H1 (cell line): Measurements from ENCODE around the gene NIPAL4. TPM values are rescaled to one million over a fixed set of nuclear protein-coding genes. Genes with fewer than 3 reads are reported as not detected.

Experiments used
- CTCF ChIA-PET: fragments of 300-600 bp; sonication (Branson Sonifier 250); formaldehyde crosslinking; loops from one replicate; lab custom pipeline; 2021; ENCODE audit not compliant: partially characterized antibody; lab: Charles Lee
- POLR2A ChIA-PET: fragments of 300-600 bp; sonication (Branson Sonifier 250); formaldehyde crosslinking; loops from one replicate; lab custom pipeline; 2021; ENCODE audit warnings: inconsistent platforms; ENCODE audit not compliant: partially characterized antibody; lab: Charles Lee
- DNase-seq, 2 experiments: peaks; one replicate each; pipeline versions ENCODE4 v3.0.0 to v3.0.0-alpha.2; 2010 to 2022; ENCODE audit warnings: low spot score in 2 of 2, low read depth in 1 of 2, mixed read lengths in 1 of 2
- FAIRE-seq: peaks from 2 replicates; lab custom pipeline; 2011; peaks lifted over from hg19 to GRCh38; lab: Jason Lieb, UNC
- H2AFZ ChIP-seq: 2 replicates; pipeline ENCODE4 v1.8.1; 2012; ENCODE audit warnings: low read length, inconsistent platforms
- H2AK5ac ChIP-seq: 2 replicates; pipeline ENCODE4 v1.6.1; 2013; ENCODE audit warnings: low read depth, low read length
- H2BK120ac ChIP-seq: replicated peaks from 2 replicates; pipeline ENCODE3; 2013; ENCODE audit warnings: low read depth, low read length, inconsistent platforms
- H2BK12ac ChIP-seq: 2 replicates; pipeline ENCODE4 v1.6.1; 2013; ENCODE audit warnings: low read depth, low read length
- H2BK15ac ChIP-seq: 2 replicates; pipeline ENCODE4 v1.6.1; 2013; ENCODE audit warnings: low read length
- H2BK20ac ChIP-seq: 2 replicates; pipeline ENCODE4 v1.6.1; 2013; ENCODE audit warnings: low read length
- H2BK5ac ChIP-seq: 2 replicates; pipeline ENCODE4 v1.6.1; 2013; ENCODE audit warnings: low read depth, low read length
- H3K14ac ChIP-seq: 2 replicates; pipeline ENCODE4 v1.6.1; 2013; ENCODE audit warnings: inconsistent platforms; ENCODE audit not compliant: insufficient read length
- H3K18ac ChIP-seq: 2 replicates; pipeline ENCODE4 v1.6.1; 2013; ENCODE audit warnings: low read length; ENCODE audit errors: extremely low read depth
- H3K23ac ChIP-seq: 2 replicates; pipeline ENCODE4 v1.6.1; 2013; ENCODE audit warnings: inconsistent platforms; ENCODE audit not compliant: insufficient read length
- H3K23me2 ChIP-seq: 2 replicates; pipeline ENCODE4 v1.6.1; 2013; ENCODE audit warnings: low read depth, low read length
- H3K27ac ChIP-seq: 2 replicates; pipeline ENCODE4 v1.6.1; 2011; ENCODE audit warnings: low read depth, low read length, inconsistent platforms
- H3K27me3 ChIP-seq, 4 experiments: replicated peaks in 1 of 4; 1 replicate in 1 of 4; 2 replicates in 3 of 4; pipeline versions ENCODE4 v1.6.1 to v1.8.1; 2011 to 2013; ENCODE audit warnings: low read length in 3 of 4, mild to moderate bottlenecking in 3 of 4, inconsistent platforms in 2 of 4, mixed read lengths in 2 of 4, moderate library complexity in 1 of 4; ENCODE audit not compliant: control insufficient read depth in 3 of 4, insufficient read depth in 3 of 4; ENCODE audit errors: extremely low read depth in 1 of 4
- H3K36me3 ChIP-seq, 4 experiments: 2 replicates each; pipeline versions ENCODE4 v1.6.1 to v1.8.1; 2011 to 2013; ENCODE audit warnings: mild to moderate bottlenecking in 4 of 4, low read length in 3 of 4, moderate library complexity in 2 of 4, control low read depth in 1 of 4, inconsistent platforms in 1 of 4; ENCODE audit not compliant: insufficient read depth in 4 of 4, control insufficient read depth in 2 of 4
- H3K4ac ChIP-seq: replicated peaks from 2 replicates; pipeline ENCODE3; 2013; ENCODE audit warnings: low read length, low read depth, mixed read lengths, inconsistent platforms; ENCODE audit not compliant: insufficient read length
- H3K4me1 ChIP-seq, 4 experiments: replicated peaks in 1 of 4; 1 replicate in 1 of 4; 2 replicates in 3 of 4; pipeline versions ENCODE4 v1.6.1 to v1.8.1; 2011 to 2013; ENCODE audit warnings: low read length in 3 of 4, inconsistent platforms in 2 of 4, mixed read lengths in 1 of 4; ENCODE audit not compliant: insufficient read depth in 4 of 4, control insufficient read depth in 3 of 4
- H3K4me2 ChIP-seq, 2 experiments: 2 replicates each; pipeline versions ENCODE4 v1.6.1 to v1.8.1; 2011 to 2013; ENCODE audit warnings: low read depth in 2 of 2, low read length in 2 of 2, control low read depth in 1 of 2, inconsistent platforms in 1 of 2, mild to moderate bottlenecking in 1 of 2; ENCODE audit not compliant: insufficient read depth in 1 of 2
- H3K4me3 ChIP-seq, 4 experiments: fragments of 200-600, 300-600 bp in 1 of 4; sonication (generic), shearing (Covaris generic), sonication (Bioruptor Twin) in 1 of 4; 2 replicates each; pipeline versions ENCODE4 v1.5.1 to v1.8.1; 2011 to 2016; ENCODE audit warnings: low read length in 4 of 4, low read depth in 3 of 4, control low read depth in 2 of 4, inconsistent platforms in 2 of 4, mild to moderate bottlenecking in 2 of 4, mixed read lengths in 1 of 4, moderate library complexity in 1 of 4; ENCODE audit not compliant: insufficient read depth in 2 of 4; ENCODE audit errors: extremely low read depth in 1 of 4
- H3K56ac ChIP-seq: replicated peaks from 2 replicates; pipeline ENCODE3; 2013; ENCODE audit warnings: low read depth, mild to moderate bottlenecking, mixed read lengths, low read length, inconsistent platforms; ENCODE audit not compliant: insufficient read length
- H3K79me1 ChIP-seq: 2 replicates; pipeline ENCODE4 v1.6.1; 2013; ENCODE audit warnings: low read depth, low read length, control low read depth
- H3K79me2 ChIP-seq, 2 experiments: 2 replicates each; pipeline versions ENCODE4 v1.6.1 to v1.8.1; 2012 to 2013; ENCODE audit warnings: low read length in 2 of 2, mild to moderate bottlenecking in 2 of 2, inconsistent platforms in 1 of 2; ENCODE audit not compliant: insufficient read depth in 2 of 2, control insufficient read depth in 1 of 2
- H3K9ac ChIP-seq, 4 experiments: replicated peaks in 1 of 4; 1 replicate in 1 of 4; 2 replicates in 3 of 4; pipeline versions ENCODE4 v1.6.1 to v1.8.1; 2011 to 2013; ENCODE audit warnings: low read depth in 3 of 4, low read length in 3 of 4, control low read depth in 2 of 4, mild to moderate bottlenecking in 2 of 4, moderate library complexity in 2 of 4, inconsistent platforms in 1 of 4; ENCODE audit errors: extremely low read depth in 1 of 4
- H3K9me3 ChIP-seq, 2 experiments: 2 replicates each; pipeline versions ENCODE4 v1.6.1 to v1.8.1; 2012 to 2013; ENCODE audit warnings: mild to moderate bottlenecking in 2 of 2, moderate library complexity in 2 of 2, control low read depth in 1 of 2, inconsistent platforms in 1 of 2, low read depth in 1 of 2, low read length in 1 of 2, mixed read lengths in 1 of 2; ENCODE audit not compliant: insufficient read depth in 2 of 2
- H4K20me1 ChIP-seq, 2 experiments: replicated peaks in 1 of 2; 2 replicates each; pipeline versions ENCODE3 to v1.8.1; 2011 to 2013; ENCODE audit warnings: inconsistent platforms in 2 of 2, low read length in 2 of 2, mild to moderate bottlenecking in 1 of 2; ENCODE audit not compliant: insufficient read depth in 2 of 2, control insufficient read depth in 1 of 2
- H4K5ac ChIP-seq: 2 replicates; pipeline ENCODE4 v1.6.1; 2013; ENCODE audit warnings: low read length, low read depth, mixed read lengths, inconsistent platforms; ENCODE audit not compliant: insufficient read length
- H4K8ac ChIP-seq: 2 replicates; pipeline ENCODE4 v1.8.0; 2013; ENCODE audit warnings: mild to moderate bottlenecking, moderate library complexity, low read length, inconsistent platforms; ENCODE audit not compliant: insufficient read depth; ENCODE audit errors: extremely low read depth
- H4K91ac ChIP-seq: replicated peaks from 2 replicates; pipeline ENCODE3; 2013; ENCODE audit warnings: low read length, mixed read lengths, inconsistent platforms; ENCODE audit not compliant: insufficient read length
- KDM5A ChIP-seq: fragments of 200-600 bp; IDR thresholded peaks from 2 replicates; pipeline ENCODE4 v1.7.1; 2012; ENCODE audit warnings: mild to moderate bottlenecking, low read length, inconsistent platforms, mixed read lengths
- WGBS, 2 experiments: shearing (Covaris generic) in 1 of 2; methylation state at CpG; one replicate each; pipeline versions ENCODE4 v1.1.6 to v1.1.7; 2013 to 2015; ENCODE audit warnings: low lambda C conversion rate in 2 of 2, mixed read lengths in 2 of 2, inconsistent platforms in 1 of 2, low coverage in 1 of 2, missing lambda C conversion rate in 1 of 2; ENCODE audit not compliant: insufficient replicate concordance in 2 of 2, insufficient coverage in 1 of 2, insufficient read length in 1 of 2; ENCODE audit errors: extremely low coverage in 1 of 2, missing lambda C conversion rate in 1 of 2; 5-methylcytosine and 5-hydroxymethylcytosine counted together
- polyA plus RNA-seq, 7 experiments: library from polyadenylated mRNA; depleted of rRNA in 3 of 7; stranded (reverse) in 5 of 7; unstranded in 2 of 7; fragments of >200 nt in 5 of 7; fragments of 200-250 nt in 2 of 7; gene quantifications; 1 replicate in 5 of 7; 2 replicates in 1 of 7; 4 replicates in 1 of 7; pipeline versions ENCODE4 v1.2.1 to v1.2.3, GENCODE V29; 2011 to 2013; ENCODE audit warnings: missing spikeins in 2 of 7, mixed read lengths in 2 of 7
- total RNA-seq: library from RNA; stranded (reverse); fragmentation: NEBNext Ultra II Directional; extraction: Animal tissue kit (Norgen Biotek cat#: 25700); gene quantifications from 2 replicates; pipeline ENCODE4 v1.2.1, GENCODE V29; 2021

The NIPAL4 gene
- total and polyA plus RNA-seq, 2 of the 8 experiments (the other 6 are each of a cell fraction or from before 2014, with no cell fraction given), result 0.09 to 0.20 TPM

GRCh38 chr5:157513182-157513581, 53.2 kb downstream of the NIPAL4 start:
- no peak for TF ChIP-seq KDM5A
- Histone ChIP-seq H4K91ac (no peak overlapping the region), H3K27ac (no peak overlapping the region), H3K9me3 (no peaks in the 10 kb centered on the region), H2BK15ac (no peak overlapping the region), H3K56ac (no peak overlapping the region), H3K4ac (no peak overlapping the region), H3K9ac (no peak overlapping the region), H2BK120ac (no peak overlapping the region), H4K20me1 (peaks cover 0 to 2% of the 10 kb centered on the region in 2 experiments), H2AK5ac (no peak overlapping the region), H3K4me2 (no peak overlapping the region), H2AFZ (no peak overlapping the region), H3K27me3 (no peaks in the 10 kb centered on the region), H3K18ac (no peak overlapping the region), H4K5ac (no peak overlapping the region), H3K4me3 (no peak overlapping the region), H3K36me3 (no peaks in the 10 kb centered on the region; a peak in 2 of 8 replicates), H2BK12ac (no peak overlapping the region), H3K79me1 (no peaks in the 10 kb centered on the region), H2BK5ac (no peak overlapping the region), H3K23ac (no peak overlapping the region), H3K79me2 (no peaks in the 10 kb centered on the region), H3K23me2 (no peaks in the 10 kb centered on the region), H4K8ac (no peak overlapping the region), H3K14ac (no peak overlapping the region), H3K4me1 (no peaks in the 10 kb centered on the region), H2BK20ac (no peak overlapping the region)
- FAIRE-seq (no peak), DNase-seq (no peak)
- ChIA-PET CTCF (no interaction called here), POLR2A (no interaction called here)
- 96% methylated on average over 8 of the region's 8 CpGs; no CpG with 5 or more reads in 1 of the 2 experiments for WGBS, 2 experiments
